Endothelial cell of umbilical vein (primary cell): ENCODE results near the gene INSIG2. TPM values are rescaled to one million over a fixed set of nuclear protein-coding genes. Genes with fewer than 3 reads are reported as not detected.

Experiments used
- Bru-seq: library from RNA; stranded (reverse); fragments of 400-500 nt; gene quantifications from one replicate; lab custom pipeline; 2021; lab: Mats Ljungman, UMichigan
- BruChase-seq, 2 experiments: library from RNA; stranded (reverse); fragments of 400-500 nt; gene quantifications; one replicate each; lab custom pipeline; 2021; lab: Mats Ljungman, UMichigan
- BruUV-seq: library from RNA; stranded (reverse); fragments of 400-500 nt; replicated peaks from 2 replicates; lab custom pipeline; 2021; lab: Mats Ljungman, UMichigan
- CTCF ChIA-PET: fragments of 300-600, 350-600 bp; sonication (Branson Sonifier 250); formaldehyde crosslinking; loops from one replicate; lab custom pipeline; 2021; ENCODE audit warnings: antibody characterized with exemption, inconsistent platforms; lab: Charles Lee
- POLR2A ChIA-PET: fragments of 300-600, 350-600 bp; sonication (Branson Sonifier 250); formaldehyde crosslinking; loops from one replicate; lab custom pipeline; 2021; ENCODE audit warnings: antibody characterized with exemption, inconsistent platforms; lab: Charles Lee
- DNase-seq: peaks from one replicate; pipeline ENCODE4 v3.0.0-alpha.2; 2011; ENCODE audit warnings: low read depth, low spot score
- FAIRE-seq: peaks from 2 replicates; lab custom pipeline; 2011; peaks lifted over from hg19 to GRCh38; lab: Jason Lieb, UNC
- H2AFZ ChIP-seq: 2 replicates; pipeline ENCODE4 v1.6.0; 2012; ENCODE audit warnings: low read depth, low read length, control low read depth, inconsistent platforms
- H3K27ac ChIP-seq: 2 replicates; pipeline ENCODE4 v1.5.1; 2011; ENCODE audit warnings: low read depth, mild to moderate bottlenecking, control low read depth, low read length, moderate library complexity; ENCODE audit not compliant: insufficient read depth
- H3K27me3 ChIP-seq, 2 experiments: 2 replicates each; pipeline versions ENCODE4 v1.6.0 to v1.6.1; 2011; ENCODE audit warnings: low read length in 2 of 2, mixed read lengths in 1 of 2; ENCODE audit not compliant: control insufficient read depth in 2 of 2, insufficient read depth in 2 of 2
- H3K36me3 ChIP-seq, 2 experiments: 2 replicates in 1 of 2; 3 replicates in 1 of 2; pipeline ENCODE4 v1.5.1; 2011; ENCODE audit warnings: low read length in 2 of 2, mild to moderate bottlenecking in 1 of 2, moderate library complexity in 1 of 2; ENCODE audit not compliant: control insufficient read depth in 2 of 2, insufficient read depth in 2 of 2; ENCODE audit errors: extremely low read depth in 1 of 2
- H3K4me1 ChIP-seq: 3 replicates; pipeline ENCODE4 v1.5.1; 2011; ENCODE audit warnings: mild to moderate bottlenecking, low read length; ENCODE audit not compliant: control insufficient read depth, insufficient read depth; ENCODE audit errors: extremely low read depth
- H3K4me2 ChIP-seq: 2 replicates; pipeline ENCODE4 v1.6.1; 2011; ENCODE audit warnings: low read length, control low read depth, mixed read lengths; ENCODE audit not compliant: insufficient read depth
- H3K4me3 ChIP-seq, 3 experiments: fragments of 200-600 bp in 1 of 3; sonication (generic), shearing (Covaris generic) in 1 of 3; replicated peaks in 1 of 3; 2 replicates each; pipeline ENCODE4 v1.5.1; 2011 to 2016; ENCODE audit warnings: control low read depth in 3 of 3, low read length in 3 of 3, mild to moderate bottlenecking in 2 of 3, inconsistent platforms in 1 of 3, low read depth in 1 of 3, moderate library complexity in 1 of 3; ENCODE audit not compliant: insufficient read depth in 1 of 3
- H3K79me2 ChIP-seq: 2 replicates; pipeline ENCODE4 v1.6.0; 2012; ENCODE audit warnings: low read length, inconsistent platforms; ENCODE audit not compliant: control insufficient read depth, insufficient read depth
- H3K9ac ChIP-seq: replicated peaks from 2 replicates; pipeline ENCODE3; 2011; ENCODE audit warnings: low read length, control low read depth; ENCODE audit not compliant: insufficient read depth; ENCODE audit errors: extremely low read depth
- H3K9me1 ChIP-seq: replicated peaks from 3 replicates; pipeline ENCODE4 v1.6.0; 2011; ENCODE audit warnings: mild to moderate bottlenecking, low read length; ENCODE audit not compliant: control insufficient read depth, insufficient read depth; ENCODE audit errors: extremely low read depth
- H3K9me3 ChIP-seq: replicated peaks from 2 replicates; pipeline ENCODE4 v1.5.1; 2012; ENCODE audit warnings: low read length, inconsistent platforms; ENCODE audit not compliant: control insufficient read depth, insufficient read depth
- H4K20me1 ChIP-seq: replicated peaks from 2 replicates; pipeline ENCODE3; 2011; ENCODE audit warnings: mild to moderate bottlenecking, low read length; ENCODE audit not compliant: control insufficient read depth, insufficient read depth; ENCODE audit errors: extremely low read depth
- JUN ChIP-seq: IDR thresholded peaks from 2 replicates; pipeline ENCODE4 v1.6.1; 2011; ENCODE audit warnings: borderline replicate concordance, low read depth; ENCODE audit not compliant: insufficient read length, insufficient read depth
- POLR2A ChIP-seq: IDR thresholded peaks from 2 replicates; pipeline ENCODE4 v1.6.1; 2012; ENCODE audit warnings: low read depth, mild to moderate bottlenecking, control low read depth, low read length
- POLR2AphosphoS5 ChIP-seq: IDR thresholded peaks from 2 replicates; pipeline ENCODE4 v1.6.1; 2012; ENCODE audit warnings: low read depth, mild to moderate bottlenecking, control low read depth, low read length, moderate library complexity; ENCODE audit not compliant: insufficient read depth
- dilution Hi-C: fragments of 300-500 bp; cut with MboI; formaldehyde crosslinking; loops from one replicate; pipeline ENCODE4 v1.15.0; 2019; ENCODE audit warnings: low sequenced_read_pairs; ENCODE audit not compliant: extremely low pct_ligation_motif_present
- intact Hi-C: fragments of 100-400 bp; cut with micrococcal nuclease; formaldehyde crosslinking; loops from one replicate; pipeline ENCODE4 v1.10.0; 2022
- long read RNA-seq: library from polyadenylated mRNA; stranded (forward); transcript quantifications from one replicate; pipeline ENCODE4 v2.0.0, GENCODE V29; 2021
- polyA minus RNA-seq, 3 experiments: library from RNA; depleted of rRNA, polyadenylated mRNA; stranded (reverse); fragments of >200 nt; gene quantifications; 1 replicate in 1 of 3; 2 replicates in 2 of 3; pipeline ENCODE4 v1.2.3, GENCODE V29; 2011
- polyA plus RNA-seq, 4 experiments: library from polyadenylated mRNA; depleted of rRNA in 3 of 4; stranded (reverse) in 3 of 4; unstranded in 1 of 4; fragments of >200 nt; gene quantifications; 2 replicates each; pipeline versions ENCODE4 v1.2.1 to v1.2.3, GENCODE V29; 2011 to 2012; ENCODE audit warnings: missing spikeins in 1 of 4
- total RNA-seq: library from RNA; stranded (reverse); gene quantifications from 2 replicates; pipeline ENCODE4 v1.2.3, GENCODE V29; 2021

The INSIG2 gene
- total RNA-seq (19.7 and 26.9 TPM in 2 replicates), polyA plus RNA-seq (17.5 and 24.1 TPM in 2 replicates), polyA minus RNA-seq (23.5 and 25.5 TPM in 2 replicates), Bru-seq, nascent RNA (percentile 91 among the genes with signal in this experiment), BruChase-seq, experiment 1, labeled RNA remaining after a 6-hour chase (percentile 85 among the genes with signal in this experiment), BruChase-seq, experiment 2, labeled RNA remaining after a 2-hour chase (percentile 94 among the genes with signal in this experiment)
- 14.4 and 15.8 TPM in 2 replicates for polyA plus RNA-seq (2011; cell fraction: cytosol; rRNA removed)
- 16.7 and 24.8 TPM in 2 replicates for polyA plus RNA-seq (2011; cell fraction: nucleus; rRNA removed)
- polyA plus RNA-seq (2012), result 25.6 and 37.8 TPM in 2 replicates
- polyA minus RNA-seq (2011; cell fraction: cytosol; rRNA and poly(A)+ RNA removed), result 1.9 TPM
- 11.6 and 19.1 TPM in 2 replicates for polyA minus RNA-seq (2011; cell fraction: nucleus; rRNA and poly(A)+ RNA removed)
- long read RNA-seq, transcript INSIG2-202 (5 exons, 574 nt), result minor isoform, 5 of 83 reads
- long read RNA-seq, transcript INSIG2-201 (6 exons, 2,590 nt), result major isoform, 56 of 83 reads
- long read RNA-seq, partial matches to known transcripts, result 5 of 83 reads
- long read RNA-seq, other reads (novel, unspliced or antisense), result 16 of 83 reads

GRCh38 chr2:118088051-118089024 lies at the start of gene INSIG2:
INSIG2 (plus strand) TSS chr2:118088471; CDS start chr2:118096557, 8,086 bp downstream.
- ChIA-PET POLR2A (no interaction called here), CTCF (interaction anchor here (0.7 to 2.7 kb wide), 18 partner anchors 8 to 767 kb away, joined by 3 to 39 read pairs (median 4); partner anchors contain the start of gene DDX18)
- intact Hi-C loops, result loop anchor here (1.0 kb wide), 5 partner anchors 24 to 98 kb away; no protein-coding TSS in a partner anchor
- no peaks in the 10 kb centered on the region for H3K9me3 ChIP-seq
- DNase-seq, result peak; percentile 89
- peak within 1 kb of the TSS; percentile 83 for H3K9ac ChIP-seq
- peak; percentile 96 for FAIRE-seq
- no peaks in the 10 kb centered on the region for H3K36me3 ChIP-seq
- peaks cover 17 to 22% of the 10 kb centered on the region in 2 experiments for H3K27me3 ChIP-seq
- H3K27ac ChIP-seq, result peak within 1 kb of the TSS; percentile 78
- no TSS peak for BruUV-seq
- TF ChIP-seq POLR2A (peak; percentile 40), POLR2AphosphoS5 (peak; percentile 22), JUN (no peak)
- peak within 1 kb of the TSS; percentile 94 for H2AFZ ChIP-seq
- H3K4me2 ChIP-seq, result peak within 1 kb of the TSS; percentile 95
- no peaks in the 10 kb centered on the region for H3K9me1 ChIP-seq
- dilution Hi-C loops, result no loop called here
- peaks cover 3% of the 10 kb centered on the region for H4K20me1 ChIP-seq
- H3K4me1 ChIP-seq, result peaks cover 20% of the 10 kb centered on the region
- H3K4me3 ChIP-seq, result peak within 1 kb of the TSS; percentile 69 to 94 (median 93)
- peaks cover 40% of the 10 kb centered on the region for H3K79me2 ChIP-seq
